Measurements from ENCODE around the gene RENBP.

DNA sequence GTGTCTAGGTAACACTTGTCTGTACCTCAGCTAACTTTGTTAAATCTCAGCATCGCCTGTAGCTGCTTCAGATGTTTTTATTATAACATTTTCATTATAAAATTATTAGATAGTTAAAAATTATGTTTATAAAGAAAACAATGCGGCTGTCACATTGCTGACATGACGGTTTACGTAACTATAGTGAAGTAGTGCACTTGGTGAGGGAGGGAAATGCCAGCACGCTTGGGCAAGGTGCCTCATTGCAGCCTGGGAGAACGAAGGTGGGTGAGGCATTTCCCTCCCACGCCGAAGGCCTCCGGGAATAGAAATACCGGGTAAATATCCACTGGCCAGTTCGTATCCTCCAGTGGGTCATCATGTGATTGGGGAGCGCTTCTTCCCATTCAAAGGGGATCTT is 44.0 kb upstream of the RENBP start:
- TF ChIP-seq POLR2AphosphoS5 (IDR thresholded peaks at IDR 0.05; ENCODE audit: insufficient read depth in 1 of 2, low read depth in 1 of 2) (no peak), POLR2A (IDR thresholded peaks at IDR 0.05) (no peak)
- TF ChIP-seq, protein P1, sequence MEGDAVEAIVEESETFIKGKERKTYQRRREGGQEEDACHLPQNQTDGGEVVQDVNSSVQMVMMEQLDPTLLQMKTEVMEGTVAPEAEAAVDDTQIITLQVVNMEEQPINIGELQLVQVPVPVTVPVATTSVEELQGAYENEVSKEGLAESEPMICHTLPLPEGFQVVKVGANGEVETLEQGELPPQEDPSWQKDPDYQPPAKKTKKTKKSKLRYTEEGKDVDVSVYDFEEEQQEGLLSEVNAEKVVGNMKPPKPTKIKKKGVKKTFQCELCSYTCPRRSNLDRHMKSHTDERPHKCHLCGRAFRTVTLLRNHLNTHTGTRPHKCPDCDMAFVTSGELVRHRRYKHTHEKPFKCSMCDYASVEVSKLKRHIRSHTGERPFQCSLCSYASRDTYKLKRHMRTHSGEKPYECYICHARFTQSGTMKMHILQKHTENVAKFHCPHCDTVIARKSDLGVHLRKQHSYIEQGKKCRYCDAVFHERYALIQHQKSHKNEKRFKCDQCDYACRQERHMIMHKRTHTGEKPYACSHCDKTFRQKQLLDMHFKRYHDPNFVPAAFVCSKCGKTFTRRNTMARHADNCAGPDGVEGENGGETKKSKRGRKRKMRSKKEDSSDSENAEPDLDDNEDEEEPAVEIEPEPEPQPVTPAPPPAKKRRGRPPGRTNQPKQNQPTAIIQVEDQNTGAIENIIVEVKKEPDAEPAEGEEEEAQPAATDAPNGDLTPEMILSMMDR (IDR thresholded peaks at IDR 0.05): no peak
